NCI-H1092 (cell line): ENCODE data around the gene SUMF2.
"Not testable (repeated sequence)": the region's sequence is repeated elsewhere in the genome, so short reads cannot be mapped to it uniquely, and the experiment has no call there.

Source experiments
- DNase-seq: peaks from one replicate; lab custom pipeline; 2025; lab: John Stamatoyannopoulos, UW

SUMF2 gene

DNA sequence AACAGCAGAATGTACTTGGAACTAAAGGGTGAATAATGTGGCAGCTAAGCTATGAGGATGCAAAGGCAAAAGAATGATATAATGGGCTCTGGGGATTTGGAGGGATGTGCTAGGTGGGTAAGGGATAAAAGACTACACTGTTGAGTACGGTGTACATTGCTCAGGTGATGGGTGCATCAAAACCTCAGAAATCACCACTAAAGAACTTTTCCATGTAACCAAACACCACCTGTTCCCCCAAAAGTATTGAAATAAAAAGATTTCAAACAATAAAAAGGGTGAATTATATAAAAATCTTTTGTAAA, 43.8 kb downstream of the SUMF2 start:
- DNase-seq, result no peak

DNA sequence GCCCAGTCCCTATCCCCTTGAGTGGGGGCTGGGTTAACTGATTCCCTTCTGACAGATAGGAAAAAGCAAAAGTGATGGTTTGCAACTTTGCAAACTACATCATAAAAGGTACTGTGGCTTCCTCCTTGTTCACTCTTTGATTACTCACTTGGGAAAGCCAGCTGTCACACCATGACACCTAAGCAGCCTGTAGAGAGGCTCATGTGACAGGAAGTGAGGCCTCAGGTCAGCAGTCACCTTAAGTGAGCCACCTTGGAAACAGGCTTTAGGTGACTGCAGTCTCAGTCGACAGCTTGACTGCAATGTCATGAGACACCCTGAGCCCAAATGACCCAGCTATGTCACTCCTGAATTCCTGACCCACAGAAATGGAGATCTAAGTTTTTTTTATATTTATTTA, 46.5 kb downstream of the SUMF2 start:
- no peak for DNase-seq

DNA sequence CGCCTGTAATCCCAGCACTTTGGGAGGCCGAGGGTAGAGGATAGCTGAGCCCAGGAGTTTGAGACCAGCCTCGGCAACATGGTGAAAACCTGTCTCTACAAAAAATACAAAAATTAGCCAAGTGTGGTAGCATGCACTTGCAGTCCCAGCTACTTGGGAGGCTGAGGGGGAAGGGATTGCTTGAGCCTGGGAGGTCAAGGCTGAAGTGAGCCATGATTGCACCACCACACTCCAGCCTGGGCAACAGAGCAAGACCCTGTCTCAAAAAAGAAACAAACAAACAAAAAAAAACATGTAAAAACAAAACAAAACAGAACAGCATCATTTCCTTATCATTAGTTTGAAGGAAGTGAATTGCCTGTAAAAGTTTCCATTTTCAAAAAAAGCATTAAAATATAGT, 48.2 kb downstream of the SUMF2 start:
- DNase-seq, result not testable (repeated sequence)

DNA sequence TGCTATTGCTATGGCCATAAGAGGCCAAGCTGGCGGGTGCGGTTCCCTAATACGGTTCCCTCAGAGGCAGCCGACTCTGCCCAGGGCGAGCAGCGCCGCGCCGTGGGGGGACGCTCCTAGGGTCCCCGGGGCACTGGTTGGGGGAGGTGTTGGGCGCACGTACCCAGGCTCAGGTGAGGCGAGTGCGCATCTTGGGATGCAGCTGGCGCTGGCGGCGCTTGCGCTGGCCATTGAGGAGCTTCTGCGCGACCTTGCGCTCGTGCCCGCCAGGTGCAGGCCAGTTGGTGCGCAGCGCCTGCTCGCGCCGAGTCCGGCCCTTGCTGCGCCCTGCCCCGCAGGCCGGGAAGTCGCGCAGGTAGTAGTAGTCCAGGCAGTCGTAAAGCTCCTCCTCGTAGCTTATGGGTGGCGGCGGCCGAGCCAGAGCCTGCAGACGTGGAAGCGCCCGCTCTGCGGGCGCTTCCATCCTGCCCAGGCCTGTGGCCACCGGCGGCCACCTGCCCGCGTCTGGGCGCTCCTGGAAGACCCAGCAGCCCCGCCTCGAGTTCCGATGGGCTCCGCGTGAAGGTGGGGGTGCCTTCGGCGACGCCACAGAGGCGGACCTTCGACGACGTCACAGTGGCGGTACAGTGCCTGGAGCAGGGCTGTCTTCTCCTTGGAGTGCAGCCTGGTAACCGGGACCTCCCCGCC, 51.9 kb downstream of the SUMF2 start, which contains the start of gene NUPR2:
Gene NUPR2, minus strand, starts transcription at position 566 of the 687 bp plus-strand sequence. Its CDS starts 103 bp downstream, at position 463.
- DNase-seq, result no peak

DNA sequence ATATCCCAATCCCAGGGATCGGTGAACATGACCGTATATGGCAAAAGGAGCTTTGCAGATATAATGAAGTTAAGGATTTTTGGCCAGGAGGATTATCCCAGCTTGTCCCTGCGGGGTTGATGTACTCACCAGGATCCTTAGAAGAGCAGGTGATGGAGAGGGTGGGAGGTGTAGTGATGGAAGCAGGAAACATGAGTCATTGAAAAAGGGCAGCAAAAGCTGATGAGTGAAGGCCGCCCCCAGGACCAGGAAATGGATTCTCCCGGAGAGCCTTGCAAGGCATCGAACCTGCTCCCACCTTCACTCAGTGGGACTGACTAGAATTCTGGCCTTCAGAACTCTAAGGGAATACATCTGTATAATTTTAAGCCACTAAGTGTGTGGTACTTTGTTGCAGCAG, 57.4 kb downstream of the SUMF2 start:
- no peak for DNase-seq

DNA sequence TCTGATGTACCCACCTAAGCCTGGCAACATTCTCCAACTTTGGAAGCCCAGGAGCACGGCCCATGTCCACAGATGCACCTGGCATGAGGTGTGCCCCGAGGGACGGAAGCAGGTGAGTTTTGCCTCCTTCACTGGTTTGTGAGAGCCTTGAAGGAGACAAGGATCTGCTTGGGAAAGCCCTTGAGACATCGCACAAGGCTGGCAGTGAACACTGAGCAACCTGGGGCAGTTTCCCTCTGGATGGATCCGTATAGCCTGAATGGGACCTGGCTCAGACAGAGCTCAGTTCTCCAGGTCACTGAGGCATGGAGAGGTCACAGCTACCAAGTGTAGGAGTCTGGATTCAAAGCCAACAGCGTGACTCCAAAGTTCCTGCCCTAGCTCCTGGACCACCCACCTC, 60.9 kb downstream of the SUMF2 start:
- no peak for DNase-seq

DNA sequence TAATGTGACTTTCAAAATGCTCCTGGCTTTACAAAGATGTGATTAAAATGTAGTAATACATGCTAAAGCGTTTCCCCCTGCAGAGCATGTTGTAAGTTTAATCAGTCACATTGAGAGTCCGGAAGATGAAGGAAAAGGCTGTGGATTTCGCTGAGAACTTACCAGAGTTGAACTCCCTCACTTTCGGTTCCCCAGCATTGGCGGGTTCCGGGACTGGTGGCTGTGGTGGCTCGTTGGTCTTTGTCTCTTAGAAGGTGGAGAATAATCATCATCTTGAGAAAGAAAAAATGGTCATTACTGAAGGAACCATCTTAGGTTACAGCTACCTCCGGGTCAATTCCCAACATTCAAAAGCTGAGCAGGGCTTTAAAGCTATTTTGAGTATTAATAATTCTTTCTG, 61.7 kb downstream of the SUMF2 start:
- no peak for DNase-seq

DNA sequence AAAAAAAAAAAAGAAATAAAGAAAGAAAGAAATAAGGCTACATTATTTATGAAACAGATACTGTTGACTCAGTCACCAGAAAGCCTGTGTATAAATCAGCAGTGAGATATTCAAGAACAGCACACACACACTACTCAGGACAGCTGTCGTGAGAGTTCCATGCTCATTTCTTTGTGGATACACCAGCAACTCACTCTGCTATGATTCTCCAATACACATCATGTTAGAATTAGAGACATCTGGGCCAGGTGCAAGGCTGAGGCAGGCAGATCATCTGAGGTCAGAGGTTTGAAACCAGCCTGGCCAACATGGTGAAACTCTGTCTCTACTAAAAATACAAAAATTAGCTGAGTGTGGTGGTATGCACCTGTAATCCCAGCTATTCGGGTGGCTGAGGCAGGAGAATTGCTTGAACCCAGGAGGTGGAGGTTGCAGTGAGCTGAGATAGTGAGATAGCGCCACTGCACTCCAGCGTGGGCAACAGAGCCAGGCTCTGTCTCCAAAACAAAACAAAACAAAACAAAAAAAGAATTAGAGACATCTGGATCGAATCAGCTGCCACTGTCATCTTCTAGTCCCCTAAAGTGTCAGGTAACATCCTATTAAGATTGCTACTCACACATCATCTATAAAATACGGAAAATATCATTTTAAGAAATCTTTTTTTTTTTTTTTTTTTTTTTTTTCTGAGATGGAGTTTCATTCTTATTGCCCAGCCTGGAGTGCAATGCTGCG, 63.3 kb downstream of the SUMF2 start:
- DNase-seq, result no peak
